Lung (tissue), 12 donors: Measurements from ENCODE around the gene USP31. TPM values are rescaled to one million over a fixed set of nuclear protein-coding genes. Genes with fewer than 3 reads are reported as not detected.

Experiments
- ATAC-seq: fragments of 200-7000 bp; cut with Tn5 transposase; one replicate; pipeline ENCODE4 v1.9.1; 2020; ENCODE audit warnings: moderate number of reproducible peaks; ENCODE audit not compliant: insufficient read depth, low FRiP score
- DNase-seq, 3 donors: peaks; one replicate each; pipeline ENCODE4 v3.0.0-alpha.2; 2013 to 2017
- H3K27ac ChIP-seq, 2 donors: one replicate each; pipeline ENCODE4 v1.5.1; 2013; ENCODE audit warnings: mild to moderate bottlenecking in 2 of 2, moderate library complexity in 2 of 2, control low read depth in 1 of 2, inconsistent platforms in 1 of 2, low read depth in 1 of 2, low read length in 1 of 2
- H3K27me3 ChIP-seq, 3 donors: one replicate each; pipeline ENCODE4 v1.5.1; 2013; ENCODE audit warnings: low read length in 2 of 3; ENCODE audit not compliant: control insufficient read depth in 3 of 3, insufficient read depth in 3 of 3
- H3K36me3 ChIP-seq, 4 donors: one replicate each; pipeline ENCODE4 v1.5.1; 2013; ENCODE audit warnings: low read length in 4 of 4, mild to moderate bottlenecking in 1 of 4, moderate library complexity in 1 of 4; ENCODE audit not compliant: control insufficient read depth in 4 of 4, insufficient read depth in 4 of 4
- H3K4me1 ChIP-seq, 5 donors: one replicate each; pipeline ENCODE4 v1.5.1; 2013; ENCODE audit warnings: low read length in 5 of 5, mild to moderate bottlenecking in 2 of 5, moderate library complexity in 1 of 5; ENCODE audit not compliant: control insufficient read depth in 5 of 5, insufficient read depth in 5 of 5
- H3K4me3 ChIP-seq: one replicate; pipeline ENCODE4 v1.5.1; 2013; ENCODE audit warnings: mild to moderate bottlenecking, control low read depth, moderate library complexity
- H3K9ac ChIP-seq, 2 donors: one replicate each; pipeline ENCODE4 v1.5.1; 2013; ENCODE audit warnings: low read length in 2 of 2, control low read depth in 1 of 2; ENCODE audit not compliant: insufficient read depth in 1 of 2
- H3K9me3 ChIP-seq, 4 donors: one replicate each; pipeline ENCODE4 v1.5.1; 2013; ENCODE audit warnings: low read length in 3 of 4, mild to moderate bottlenecking in 1 of 4, moderate library complexity in 1 of 4; ENCODE audit not compliant: control insufficient read depth in 4 of 4, insufficient read depth in 3 of 4
- CTCF ChIP-seq: IDR thresholded peaks from 2 replicates; pipeline ENCODE4 v1.5.1; 2012; ENCODE audit warnings: mild to moderate bottlenecking; ENCODE audit errors: control extremely low read depth, extremely low read depth
- WGBS, 2 donors: extraction: QIAGEN DNeasy Blood & Tissue Kit; methylation state at CpG; one replicate each; pipeline ENCODE4 v1.1.7; 2013; 5-methylcytosine and 5-hydroxymethylcytosine counted together
- polyA plus RNA-seq, 2 donors: library from polyadenylated mRNA; stranded (reverse); fragments of 200-250 nt; gene quantifications; one replicate each; pipeline ENCODE4 v1.2.1, GENCODE V29; 2013
- total RNA-seq, 2 donors: library from RNA; depleted of rRNA in 1 of 2; stranded (reverse); fragments of >200 nt in 1 of 2; gene quantifications; one replicate each; pipeline ENCODE4 v1.2.1, GENCODE V29; 2014 to 2021
- donor health status: control.
- donor health status: control.
- donor health status: Bipolar disorder and iron deficiency.
- donor health status: healthy.
- donor health status: DM: yes; HTN: yes; CAD: no.

The USP31 gene
- total and polyA plus RNA-seq, 4 donors, result 3.4 to 26.3 (median 10.0) TPM

GRCh38 chr16:23125277-23125676 is 24.0 kb downstream of the USP31 start:
- H3K4me3 ChIP-seq, result no peak overlapping the region
- no peak for DNase-seq
- no peak for ATAC-seq
- no peak for TF ChIP-seq CTCF
- peak overlapping the region in 1 of 2 donors; percentile 72 for H3K27ac ChIP-seq
- peaks cover 0 to 20% (median 3%) of the 10 kb centered on the region in 5 donors for H3K4me1 ChIP-seq
- H3K36me3 ChIP-seq, result no peaks in the 10 kb centered on the region
- H3K9me3 ChIP-seq, result no peaks in the 10 kb centered on the region
- no peak overlapping the region for H3K9ac ChIP-seq
- no peaks in the 10 kb centered on the region for H3K27me3 ChIP-seq
- WGBS, 2 donors, result 21 to 31% methylated on average over 2 of the region's 2 CpGs

GRCh38 chr16:23124315-23124714 is 24.9 kb downstream of the USP31 start:
- no peak overlapping the region for H3K9ac ChIP-seq
- WGBS, 2 donors, result 80 to 88% methylated on average over 8 of the region's 8 CpGs
- H3K4me3 ChIP-seq, result no peak overlapping the region
- DNase-seq, result no peak
- peak overlapping the region in 1 of 2 donors; percentile 74 for H3K27ac ChIP-seq
- H3K36me3 ChIP-seq, result no peaks in the 10 kb centered on the region
- no peaks in the 10 kb centered on the region for H3K9me3 ChIP-seq
- peaks cover 0 to 25% (median 4%) of the 10 kb centered on the region in 5 donors for H3K4me1 ChIP-seq
- TF ChIP-seq CTCF, result no peak
- no peak for ATAC-seq
- no peaks in the 10 kb centered on the region for H3K27me3 ChIP-seq

GRCh38 chr16:23122144-23122543 is 27.1 kb downstream of the USP31 start:
- Histone ChIP-seq H3K9me3 (no peaks in the 10 kb centered on the region), H3K27me3 (no peaks in the 10 kb centered on the region), H3K4me3 (no peak overlapping the region), H3K36me3 (no peaks in the 10 kb centered on the region), H3K27ac (peak overlapping the region in 1 of 2 donors; percentile 27), H3K4me1 (peaks cover 0 to 34% (median 6%) of the 10 kb centered on the region in 5 donors), H3K9ac (no peak overlapping the region)
- WGBS, 2 donors, result 86 to 90% methylated on average over 5 of the region's 5 CpGs
- DNase-seq (no peak), ATAC-seq (no peak)
- TF ChIP-seq CTCF, result no peak

GRCh38 chr16:23121024-23121423 is 28.2 kb downstream of the USP31 start:
- H3K27me3 ChIP-seq, result no peaks in the 10 kb centered on the region
- H3K4me1 ChIP-seq, result peaks cover 0 to 38% (median 6%) of the 10 kb centered on the region in 5 donors
- no peaks in the 10 kb centered on the region for H3K9me3 ChIP-seq
- no peaks in the 10 kb centered on the region for H3K36me3 ChIP-seq
- no peak overlapping the region for H3K4me3 ChIP-seq
- no peak overlapping the region for H3K9ac ChIP-seq
- 84 to 94% methylated on average over 3 of the region's 3 CpGs for WGBS, 2 donors
- ATAC-seq (no peak), DNase-seq (no peak)
- no peak for TF ChIP-seq CTCF
- peak overlapping the region in 1 of 2 donors; percentile 85 for H3K27ac ChIP-seq
